Lower leg skin (tissue), 4 donors: Measurements from ENCODE around the gene STXBP2. TPM values are rescaled to one million over a fixed set of nuclear protein-coding genes. Genes with fewer than 3 reads are reported as not detected.

Experiments
- DNase-seq, 2 donors: peaks; one replicate each; pipeline ENCODE4 v3.0.0-alpha.2; 2019; ENCODE audit warnings: low spot score in 2 of 2
- H3K4me3 ChIP-seq: fragments of 200-600 bp; sonication (generic); 2 replicates; pipeline ENCODE4 v1.5.1; 2017; ENCODE audit warnings: mild to moderate bottlenecking, low read depth; ENCODE audit not compliant: poor library complexity, severe bottlenecking
- POLR2A ChIP-seq, 2 donors: fragments of 450-650 bp; IDR thresholded peaks; one replicate each; pipeline ENCODE4 v1.6.1; 2016 to 2017; ENCODE audit warnings: antibody characterized with exemption in 2 of 2, mild to moderate bottlenecking in 1 of 2, moderate library complexity in 1 of 2
- WGBS, 2 donors: methylation state at CpG; one replicate each; pipeline ENCODE4 v1.1.5; 2018; 5-methylcytosine and 5-hydroxymethylcytosine counted together
- intact Hi-C: fragments of 100-400 bp; cut with DNase I; formaldehyde crosslinking; loops from one replicate; pipeline ENCODE4 v1.15.0; 2023; ENCODE audit warnings: low total_unique reads
- total RNA-seq, 4 donors: library from RNA; depleted of rRNA; stranded (reverse); fragments of >200 nt; gene quantifications; one replicate each; pipeline ENCODE4 v1.1.0, GENCODE V29; 2016
- TF ChIP-seq, protein P1 (sequence below), 3 donors: fragments of 450-650 bp; IDR thresholded peaks; one replicate each; pipeline ENCODE4 v1.5.1; 2016; ENCODE audit warnings: antibody characterized with exemption in 3 of 3, mild to moderate bottlenecking in 3 of 3, moderate library complexity in 2 of 3

The STXBP2 gene
- total RNA-seq, 4 donors from 2014 or later, result 43.8 to 109 (median 69.9) TPM

DNA sequence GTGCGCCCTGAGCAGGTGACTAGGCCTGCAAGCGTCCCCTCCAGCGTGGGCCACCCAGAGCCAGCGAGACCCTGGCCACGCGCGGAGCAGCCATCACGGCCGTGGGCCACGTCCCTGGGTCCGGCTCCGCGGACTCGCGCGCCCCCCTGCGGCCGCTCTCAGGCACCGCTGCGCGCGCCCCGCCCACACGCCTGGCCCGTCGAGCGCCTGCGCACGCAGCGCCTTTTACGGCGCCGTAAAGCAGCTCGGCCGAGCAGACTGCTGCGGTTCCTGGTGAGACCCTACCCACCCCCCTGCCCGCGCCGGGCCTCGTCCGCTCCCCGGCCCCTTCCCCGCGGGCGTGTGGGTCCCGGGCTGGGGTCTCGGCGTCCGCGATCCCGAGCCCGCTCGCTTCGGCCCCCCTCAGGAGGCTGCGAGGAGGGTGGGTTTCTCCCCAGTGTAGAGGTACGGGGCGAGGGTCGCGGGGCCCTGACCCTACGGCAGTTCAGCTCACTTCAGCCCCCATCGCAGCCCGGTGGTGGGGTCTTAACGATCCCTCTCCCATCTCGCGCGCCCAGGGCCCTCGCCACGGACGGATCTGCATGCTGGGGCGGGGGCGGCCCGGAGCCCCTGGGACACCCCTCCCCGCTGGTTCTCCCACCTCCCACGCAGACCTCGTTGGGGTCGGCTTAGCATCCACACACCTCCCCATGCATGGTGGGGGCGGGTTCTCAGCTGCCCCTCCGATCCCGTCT, 43.9 kb downstream of the STXBP2 start, which contains the start of gene TRAPPC5:
Gene TRAPPC5, plus strand, starts transcription at position 228 of the 734 bp plus-strand sequence. CDS start 1,421 bp downstream, outside the sequence.
- TF ChIP-seq POLR2A (IDR thresholded peaks at IDR 0.05), result no peak
- TF ChIP-seq, protein P1, sequence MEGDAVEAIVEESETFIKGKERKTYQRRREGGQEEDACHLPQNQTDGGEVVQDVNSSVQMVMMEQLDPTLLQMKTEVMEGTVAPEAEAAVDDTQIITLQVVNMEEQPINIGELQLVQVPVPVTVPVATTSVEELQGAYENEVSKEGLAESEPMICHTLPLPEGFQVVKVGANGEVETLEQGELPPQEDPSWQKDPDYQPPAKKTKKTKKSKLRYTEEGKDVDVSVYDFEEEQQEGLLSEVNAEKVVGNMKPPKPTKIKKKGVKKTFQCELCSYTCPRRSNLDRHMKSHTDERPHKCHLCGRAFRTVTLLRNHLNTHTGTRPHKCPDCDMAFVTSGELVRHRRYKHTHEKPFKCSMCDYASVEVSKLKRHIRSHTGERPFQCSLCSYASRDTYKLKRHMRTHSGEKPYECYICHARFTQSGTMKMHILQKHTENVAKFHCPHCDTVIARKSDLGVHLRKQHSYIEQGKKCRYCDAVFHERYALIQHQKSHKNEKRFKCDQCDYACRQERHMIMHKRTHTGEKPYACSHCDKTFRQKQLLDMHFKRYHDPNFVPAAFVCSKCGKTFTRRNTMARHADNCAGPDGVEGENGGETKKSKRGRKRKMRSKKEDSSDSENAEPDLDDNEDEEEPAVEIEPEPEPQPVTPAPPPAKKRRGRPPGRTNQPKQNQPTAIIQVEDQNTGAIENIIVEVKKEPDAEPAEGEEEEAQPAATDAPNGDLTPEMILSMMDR (IDR thresholded peaks at IDR 0.05), result no peak
- WGBS, 2 donors, result 1 to 2% methylated on average over 23 to 27 of the region's 79 CpGs
- intact Hi-C loops, result loop anchor here (2.0 to 10.0 kb wide), 2 partner anchors 112 to 326 kb away; no protein-coding TSS in a partner anchor
- H3K4me3 ChIP-seq, result peak within 1 kb of the TSS; percentile 95
- DNase-seq, result peak; percentile 67 to 96

DNA sequence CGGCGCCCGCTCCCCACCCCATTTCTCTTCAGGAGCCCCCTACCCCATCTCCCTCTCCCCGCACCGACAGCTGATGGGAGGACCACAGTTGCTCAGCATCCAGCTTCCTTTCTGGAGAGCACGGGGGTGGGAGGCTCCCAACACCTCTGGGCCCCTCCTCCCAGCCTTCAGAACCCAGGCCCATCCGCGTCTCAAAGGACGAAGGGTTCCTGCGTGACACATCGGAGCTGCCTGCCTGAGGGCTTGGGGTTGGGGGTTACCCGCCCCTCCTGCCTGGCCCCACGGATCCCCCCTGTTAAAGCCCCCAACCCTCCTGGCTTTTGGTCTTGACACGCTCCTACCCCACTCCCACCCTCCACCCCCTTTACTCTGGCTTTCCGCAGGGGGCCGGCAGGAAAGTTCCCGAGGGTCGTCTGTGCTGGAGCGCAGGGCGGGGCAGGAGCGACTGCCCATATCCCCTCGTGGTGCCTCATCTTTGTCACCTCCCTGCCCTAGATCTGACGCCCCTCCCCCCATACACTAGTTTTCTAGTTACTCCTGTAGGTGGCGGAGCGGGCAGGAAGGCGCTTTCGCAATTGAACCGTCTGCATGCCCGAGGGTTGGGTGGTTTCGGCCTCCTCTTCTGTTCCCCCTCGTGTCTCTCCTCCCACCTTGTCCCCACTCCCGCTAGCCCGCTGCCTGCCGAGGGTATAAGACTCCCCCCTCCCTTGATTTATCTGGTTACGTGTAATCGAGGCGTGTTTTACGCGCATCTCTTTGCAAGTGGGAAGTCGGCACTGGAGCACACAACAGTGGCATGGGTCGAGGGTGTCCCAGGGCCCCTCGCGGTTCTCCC, 44.6 kb downstream of the STXBP2 start:
- intact Hi-C loops, result loop anchor here (2.0 to 10.0 kb wide), 2 partner anchors 113 to 327 kb away; no protein-coding TSS in a partner anchor
- TF ChIP-seq, protein P1 (IDR thresholded peaks at IDR 0.05), result no peak
- no peak for TF ChIP-seq POLR2A (IDR thresholded peaks at IDR 0.05)
- H3K4me3 ChIP-seq, result peak overlapping the region; percentile 95
- DNase-seq, result peak; percentile 80 to 95
- 3 to 5% methylated on average over 42 to 43 of the region's 43 CpGs for WGBS, 2 donors

DNA sequence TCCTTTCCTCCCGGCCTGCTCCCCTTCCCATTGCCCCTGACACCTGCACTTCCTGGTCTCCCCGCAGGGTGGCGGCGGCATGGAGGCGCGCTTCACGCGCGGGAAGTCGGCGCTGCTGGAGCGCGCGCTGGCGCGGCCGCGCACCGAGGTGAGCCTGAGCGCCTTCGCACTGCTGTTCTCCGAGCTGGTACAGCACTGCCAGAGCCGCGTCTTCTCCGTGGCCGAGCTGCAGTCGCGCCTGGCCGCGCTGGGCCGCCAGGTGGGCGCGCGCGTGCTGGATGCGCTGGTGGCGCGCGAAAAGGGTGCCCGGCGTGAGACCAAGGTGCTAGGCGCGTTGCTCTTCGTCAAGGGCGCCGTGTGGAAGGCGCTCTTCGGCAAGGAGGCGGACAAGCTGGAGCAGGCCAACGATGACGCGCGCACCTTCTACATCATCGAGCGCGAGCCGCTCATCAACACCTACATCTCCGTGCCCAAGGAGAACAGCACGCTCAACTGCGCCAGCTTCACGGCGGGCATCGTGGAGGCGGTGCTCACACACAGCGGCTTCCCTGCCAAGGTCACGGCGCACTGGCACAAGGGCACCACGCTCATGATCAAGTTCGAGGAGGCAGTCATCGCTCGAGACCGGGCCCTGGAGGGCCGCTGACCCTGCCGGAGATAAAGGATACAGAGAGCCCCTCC, 45.4 kb downstream of the STXBP2 start:
- TF ChIP-seq POLR2A (IDR thresholded peaks at IDR 0.05), result no peak
- TF ChIP-seq, protein P1 (IDR thresholded peaks at IDR 0.05), result no peak
- H3K4me3 ChIP-seq, result no peak overlapping the region
- 84 to 86% methylated on average over 67 to 74 of the region's 74 CpGs for WGBS, 2 donors
- no peak for DNase-seq
- intact Hi-C loops, result loop anchor here (10.0 kb wide), 1 partner anchor 328 kb away; no protein-coding TSS in a partner anchor

DNA sequence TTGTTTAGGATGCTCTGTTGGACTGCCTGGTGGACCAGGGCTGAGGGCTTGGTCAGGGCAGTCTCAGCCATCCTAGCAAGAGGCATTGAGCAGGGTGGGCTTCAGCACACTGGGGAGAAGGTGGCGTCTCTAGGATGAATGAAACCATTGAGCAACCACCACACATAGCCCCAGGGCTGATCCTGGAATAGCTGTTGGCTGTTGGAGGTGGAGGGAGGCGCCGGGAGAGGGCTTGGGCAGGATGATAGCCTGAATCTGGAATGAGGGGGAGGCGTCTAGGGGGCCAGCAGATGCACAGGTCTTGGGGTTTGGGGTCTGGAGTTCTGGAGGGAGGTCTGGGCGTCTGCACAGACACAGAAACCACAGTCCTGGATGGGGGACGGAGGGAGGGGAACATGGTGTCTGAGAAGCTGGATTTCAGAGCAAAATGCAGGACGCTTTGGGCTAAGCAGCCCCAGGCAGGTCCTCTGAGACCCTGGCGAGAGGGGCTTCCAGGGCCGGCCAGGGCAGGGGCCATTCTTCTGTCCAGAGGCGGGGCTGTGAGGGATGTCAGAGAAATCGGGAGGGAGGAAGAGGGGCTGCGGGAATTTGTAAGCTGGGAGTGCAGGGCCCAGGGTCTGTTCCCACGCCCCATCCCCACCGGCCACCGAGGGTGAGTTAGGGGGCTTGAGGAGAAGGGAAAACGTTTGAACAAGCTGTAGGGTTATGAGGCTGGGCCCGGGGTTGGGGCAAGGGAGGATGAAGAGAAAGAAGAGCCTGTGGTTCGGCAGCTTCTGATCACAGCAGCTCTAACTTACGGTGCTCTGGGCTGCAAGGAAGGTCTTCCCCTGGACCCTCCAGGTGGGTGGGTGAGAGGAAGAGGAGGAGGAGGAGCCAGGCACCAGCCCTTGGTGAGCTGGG, 48.9 kb downstream of the STXBP2 start:
- WGBS, 2 donors, result 45% methylated on average over 18 to 19 of the region's 19 CpGs
- no peak overlapping the region for H3K4me3 ChIP-seq
- no peak for TF ChIP-seq POLR2A (IDR thresholded peaks at IDR 0.05)
- TF ChIP-seq, protein P1 (IDR thresholded peaks at IDR 0.05), result no peak
- intact Hi-C loops, result loop anchor here (10.0 kb wide), 1 partner anchor 331 kb away; no protein-coding TSS in a partner anchor
- no peak for DNase-seq
